ENCODE results near the gene STN1. TPM values are rescaled to one million over a fixed set of nuclear protein-coding genes. Genes with fewer than 3 reads are reported as not detected.

The STN1 gene
- total RNA-seq, 1 donor from 2014 or later = 24.5 TPM

DNA sequence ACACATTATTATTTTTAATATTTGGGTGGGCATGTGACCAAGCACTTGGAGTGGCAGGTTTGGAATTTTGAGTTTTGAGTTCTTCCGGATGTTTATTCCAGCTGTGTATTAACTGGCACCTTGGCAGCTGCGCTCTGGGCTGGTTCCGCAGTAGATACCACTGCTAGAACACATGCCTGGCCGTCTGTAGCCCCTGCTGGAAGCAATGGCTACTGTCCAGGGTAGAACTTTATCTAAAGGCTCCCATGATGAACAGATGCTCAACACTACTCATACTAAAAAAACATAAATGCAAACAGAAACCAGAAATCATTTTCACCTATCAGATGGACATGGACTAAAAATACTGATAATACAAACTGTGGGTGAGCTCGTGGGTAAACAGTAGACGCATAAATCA lies 43.3 kb downstream of the STN1 start:
- H3K9me3 ChIP-seq = no peaks in the 10 kb centered on the region
- H3K27me3 ChIP-seq = no peaks in the 10 kb centered on the region
- peaks cover 22 to 39% of the 10 kb centered on the region in 2 donors for H3K36me3 ChIP-seq
- TF ChIP-seq, protein P1, sequence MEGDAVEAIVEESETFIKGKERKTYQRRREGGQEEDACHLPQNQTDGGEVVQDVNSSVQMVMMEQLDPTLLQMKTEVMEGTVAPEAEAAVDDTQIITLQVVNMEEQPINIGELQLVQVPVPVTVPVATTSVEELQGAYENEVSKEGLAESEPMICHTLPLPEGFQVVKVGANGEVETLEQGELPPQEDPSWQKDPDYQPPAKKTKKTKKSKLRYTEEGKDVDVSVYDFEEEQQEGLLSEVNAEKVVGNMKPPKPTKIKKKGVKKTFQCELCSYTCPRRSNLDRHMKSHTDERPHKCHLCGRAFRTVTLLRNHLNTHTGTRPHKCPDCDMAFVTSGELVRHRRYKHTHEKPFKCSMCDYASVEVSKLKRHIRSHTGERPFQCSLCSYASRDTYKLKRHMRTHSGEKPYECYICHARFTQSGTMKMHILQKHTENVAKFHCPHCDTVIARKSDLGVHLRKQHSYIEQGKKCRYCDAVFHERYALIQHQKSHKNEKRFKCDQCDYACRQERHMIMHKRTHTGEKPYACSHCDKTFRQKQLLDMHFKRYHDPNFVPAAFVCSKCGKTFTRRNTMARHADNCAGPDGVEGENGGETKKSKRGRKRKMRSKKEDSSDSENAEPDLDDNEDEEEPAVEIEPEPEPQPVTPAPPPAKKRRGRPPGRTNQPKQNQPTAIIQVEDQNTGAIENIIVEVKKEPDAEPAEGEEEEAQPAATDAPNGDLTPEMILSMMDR (IDR thresholded peaks at IDR 0.05) = no peak
- H3K4me3 ChIP-seq = no peak overlapping the region
- H3K4me1 ChIP-seq = no peaks in the 10 kb centered on the region
- no peak overlapping the region for H3K27ac ChIP-seq
- intact Hi-C loops (cut with DNase I) = no loop called here
- no peak for DNase-seq (ENCODE audit: low spot score in 2 of 2)

DNA sequence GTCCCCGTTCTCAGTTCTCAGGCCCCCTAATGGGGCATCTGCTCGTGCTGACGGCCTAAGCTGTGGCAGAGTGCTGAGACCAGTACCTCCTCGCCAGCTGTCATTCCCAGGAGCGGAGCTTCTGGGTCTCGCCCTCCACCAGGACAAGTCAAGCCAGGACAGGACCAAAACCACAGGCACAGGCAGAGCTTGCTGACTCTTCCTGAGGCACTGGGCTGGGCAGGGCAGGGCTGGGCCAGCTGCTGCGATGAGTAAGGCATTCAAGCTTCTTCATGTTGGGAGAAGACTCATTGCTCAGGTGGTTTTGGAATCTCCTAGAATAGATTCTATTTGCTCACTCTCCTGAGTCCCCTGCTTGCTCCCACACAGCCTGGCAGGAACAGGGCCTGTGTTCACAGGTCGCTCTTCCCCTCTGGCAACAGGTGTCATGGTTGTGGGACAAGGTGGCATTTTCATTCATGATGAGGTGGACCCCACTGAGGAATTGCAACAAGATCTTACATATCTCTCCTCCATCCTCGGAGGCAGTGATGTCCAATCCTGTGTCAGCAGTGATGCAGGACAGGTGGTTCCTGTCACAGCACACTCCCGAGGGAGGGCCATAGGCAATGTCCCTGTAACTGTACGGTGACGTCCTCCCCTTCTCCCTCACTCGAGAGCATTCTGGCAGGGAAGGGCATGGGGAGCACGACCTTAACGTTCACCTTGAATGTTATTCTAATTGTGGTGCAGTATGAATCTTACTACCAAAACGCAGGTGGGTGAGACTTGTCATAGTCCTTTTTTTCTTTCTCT lies 45.6 kb downstream of the STN1 start:
- H3K27me3 ChIP-seq = no peaks in the 10 kb centered on the region
- no peak overlapping the region for H3K27ac ChIP-seq
- no peaks in the 10 kb centered on the region for H3K4me1 ChIP-seq
- TF ChIP-seq, protein P1 (IDR thresholded peaks at IDR 0.05) = no peak
- H3K36me3 ChIP-seq = peaks cover 0 to 15% of the 10 kb centered on the region in 2 donors
- DNase-seq (ENCODE audit: low spot score in 2 of 2) = no peak
- intact Hi-C loops (cut with DNase I) = no loop called here
- no peak overlapping the region for H3K4me3 ChIP-seq
- H3K9me3 ChIP-seq = no peaks in the 10 kb centered on the region

DNA sequence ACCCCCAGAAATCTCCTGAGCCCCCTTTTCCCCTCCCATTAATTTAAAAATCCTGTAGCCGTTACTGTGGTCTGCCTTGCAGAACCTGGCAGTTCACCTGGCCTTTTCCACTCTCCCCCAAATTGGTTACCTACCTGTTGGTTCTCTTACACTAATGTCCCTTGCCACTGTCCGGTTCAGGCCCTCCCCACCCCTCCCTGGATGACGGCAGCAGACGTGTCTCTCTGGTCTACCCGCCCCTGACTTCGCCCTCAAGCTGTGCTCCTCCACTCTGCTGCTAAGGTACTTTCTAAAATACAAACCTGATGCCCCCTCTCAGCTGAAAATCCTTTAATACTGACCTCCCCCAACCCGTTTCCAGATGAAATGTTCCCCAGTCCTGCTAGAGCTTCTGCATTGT lies 47.0 kb downstream of the STN1 start:
- H3K4me3 ChIP-seq = no peak overlapping the region
- no peak for DNase-seq (ENCODE audit: low spot score in 2 of 2)
- H3K27me3 ChIP-seq = no peaks in the 10 kb centered on the region
- TF ChIP-seq, protein P1 (IDR thresholded peaks at IDR 0.05) = no peak
- intact Hi-C loops (cut with DNase I) = no loop called here
- no peak overlapping the region for H3K27ac ChIP-seq
- H3K9me3 ChIP-seq = no peaks in the 10 kb centered on the region
- no peaks in the 10 kb centered on the region for H3K4me1 ChIP-seq
- peaks cover 0 to 8% of the 10 kb centered on the region in 2 donors for H3K36me3 ChIP-seq

DNA sequence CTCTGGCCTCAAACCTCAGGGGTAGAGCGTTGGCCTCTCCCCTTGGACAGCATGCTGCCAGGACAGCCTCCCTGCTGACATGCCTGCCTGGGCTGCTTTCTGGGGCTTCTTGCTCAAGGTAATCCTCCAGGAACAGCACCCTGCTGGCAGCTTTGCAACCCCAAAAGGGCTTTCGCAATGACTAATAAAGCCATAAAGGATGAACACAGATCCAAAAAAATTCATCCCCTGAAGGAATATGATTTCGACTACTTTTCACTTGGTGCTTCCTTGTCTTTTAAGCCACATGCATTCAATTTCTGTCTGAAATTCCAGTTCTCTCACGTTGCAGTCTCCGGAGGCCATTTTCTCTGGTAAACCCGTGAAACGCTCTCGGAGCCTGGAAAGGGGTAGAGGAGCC lies 47.5 kb downstream of the STN1 start:
- Histone ChIP-seq H3K4me3 (no peak overlapping the region), H3K36me3 (peaks cover 0 to 8% of the 10 kb centered on the region in 2 donors), H3K27ac (no peak overlapping the region), H3K4me1 (no peaks in the 10 kb centered on the region), H3K9me3 (peaks cover 0 to 3% of the 10 kb centered on the region in 2 donors), H3K27me3 (no peaks in the 10 kb centered on the region)
- DNase-seq (ENCODE audit: low spot score in 2 of 2) = no peak
- intact Hi-C loops (cut with DNase I) = no loop called here
- TF ChIP-seq, protein P1 (IDR thresholded peaks at IDR 0.05) = no peak

DNA sequence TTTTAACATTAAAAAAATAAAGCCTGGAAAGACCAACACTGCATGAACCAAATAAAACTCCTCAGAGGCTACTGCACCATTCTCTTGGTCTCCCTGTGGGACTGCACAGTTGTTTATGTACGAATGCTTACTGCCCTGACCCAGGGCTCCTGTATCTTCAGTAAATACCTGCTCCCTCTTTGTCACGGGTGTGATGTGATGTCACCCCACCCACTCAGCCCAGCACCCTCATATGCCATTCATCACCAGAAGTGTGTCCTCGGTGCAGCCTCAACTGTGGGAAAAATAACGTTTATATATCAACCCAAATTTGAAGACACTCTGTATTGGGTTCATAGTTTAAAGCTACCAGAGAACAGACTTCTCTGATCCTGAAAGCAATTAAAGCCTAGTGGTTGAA lies 48.6 kb downstream of the STN1 start:
- H3K27me3 ChIP-seq = no peaks in the 10 kb centered on the region
- TF ChIP-seq, protein P1 (IDR thresholded peaks at IDR 0.05) = no peak

More for the DNA sequence above, 48.6 kb downstream of the STN1 start:
- no peaks in the 10 kb centered on the region for H3K4me1 ChIP-seq
- H3K36me3 ChIP-seq = peaks cover 0 to 8% of the 10 kb centered on the region in 2 donors
- intact Hi-C loops (cut with DNase I) = no loop called here
- H3K4me3 ChIP-seq = no peak overlapping the region
- H3K9me3 ChIP-seq = peaks cover 4 to 13% of the 10 kb centered on the region in 2 donors
- H3K27ac ChIP-seq = no peak overlapping the region
- no peak for DNase-seq (ENCODE audit: low spot score in 2 of 2)

Measured in ascending aorta (tissue), 2 donors.